Measurements from ENCODE around the gene RPS6KA3.

DNA sequence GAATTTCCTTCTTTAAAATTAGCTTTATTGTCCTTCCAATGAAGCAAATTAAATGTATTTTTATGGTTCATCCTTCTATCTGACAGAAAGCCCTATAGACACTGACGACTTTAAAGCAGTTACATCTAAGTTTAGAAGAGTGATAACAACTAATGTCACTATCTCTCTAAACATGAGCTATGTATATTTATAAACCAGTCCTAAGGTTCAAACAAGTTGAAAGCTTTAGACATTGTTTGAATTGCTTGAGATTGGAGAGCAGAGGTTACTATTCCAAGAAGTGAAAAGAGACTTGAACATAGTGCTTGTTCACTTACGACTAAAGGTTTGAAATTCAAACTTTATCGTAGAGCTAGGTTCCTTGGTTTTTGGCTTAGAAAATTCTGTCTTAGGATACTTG lies 94.8 kb downstream of the RPS6KA3 start:
- TF ChIP-seq, protein P1, sequence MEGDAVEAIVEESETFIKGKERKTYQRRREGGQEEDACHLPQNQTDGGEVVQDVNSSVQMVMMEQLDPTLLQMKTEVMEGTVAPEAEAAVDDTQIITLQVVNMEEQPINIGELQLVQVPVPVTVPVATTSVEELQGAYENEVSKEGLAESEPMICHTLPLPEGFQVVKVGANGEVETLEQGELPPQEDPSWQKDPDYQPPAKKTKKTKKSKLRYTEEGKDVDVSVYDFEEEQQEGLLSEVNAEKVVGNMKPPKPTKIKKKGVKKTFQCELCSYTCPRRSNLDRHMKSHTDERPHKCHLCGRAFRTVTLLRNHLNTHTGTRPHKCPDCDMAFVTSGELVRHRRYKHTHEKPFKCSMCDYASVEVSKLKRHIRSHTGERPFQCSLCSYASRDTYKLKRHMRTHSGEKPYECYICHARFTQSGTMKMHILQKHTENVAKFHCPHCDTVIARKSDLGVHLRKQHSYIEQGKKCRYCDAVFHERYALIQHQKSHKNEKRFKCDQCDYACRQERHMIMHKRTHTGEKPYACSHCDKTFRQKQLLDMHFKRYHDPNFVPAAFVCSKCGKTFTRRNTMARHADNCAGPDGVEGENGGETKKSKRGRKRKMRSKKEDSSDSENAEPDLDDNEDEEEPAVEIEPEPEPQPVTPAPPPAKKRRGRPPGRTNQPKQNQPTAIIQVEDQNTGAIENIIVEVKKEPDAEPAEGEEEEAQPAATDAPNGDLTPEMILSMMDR (IDR thresholded peaks at IDR 0.05): no peak
- no peak for TF ChIP-seq POLR2A (IDR thresholded peaks at IDR 0.05)

Data from right lobe of liver (tissue), 4 donors.